Measurements from ENCODE around the gene MEIS1. TPM values are rescaled to one million over a fixed set of nuclear protein-coding genes. Genes with fewer than 3 reads are reported as not detected.

The MEIS1 gene
- polyA plus RNA-seq, 1 donor (not counting 4 experiments of a cell fraction or from before 2014, with no cell fraction given): 3.1 TPM

DNA sequence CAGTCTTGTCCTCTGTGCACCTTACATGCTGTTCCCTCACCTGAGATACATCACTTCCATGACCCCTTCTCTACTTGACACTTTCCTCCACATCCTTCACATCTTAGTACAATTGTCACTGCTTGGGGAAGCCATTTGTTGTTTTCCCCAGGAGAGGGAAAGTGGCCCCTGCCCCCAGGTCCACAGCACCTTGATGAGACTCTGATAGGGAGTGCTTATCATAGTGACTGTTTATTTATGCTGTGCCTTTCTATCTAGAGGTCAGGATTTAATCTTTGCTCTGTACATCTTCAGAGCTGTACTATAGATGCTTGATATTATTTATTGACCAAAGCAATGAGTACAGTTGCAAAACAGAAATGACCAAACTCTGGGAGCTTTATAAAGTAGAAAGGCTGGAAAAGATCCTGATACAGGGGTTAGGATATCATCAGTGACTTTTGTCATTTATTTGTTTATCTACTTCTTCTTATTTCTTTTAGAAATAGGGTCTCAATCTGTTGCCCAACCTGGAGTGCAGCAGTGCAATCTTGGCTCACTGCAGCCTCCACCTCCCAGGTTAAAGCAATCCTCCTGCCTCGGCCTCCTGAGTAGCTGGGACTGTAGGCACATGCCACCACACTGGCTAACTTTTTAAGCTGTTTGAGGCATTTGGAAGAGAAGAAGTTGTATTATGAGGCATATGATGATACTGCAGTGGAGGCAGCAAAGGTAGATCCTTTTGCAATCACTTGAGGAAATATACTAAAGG is 94.2 kb downstream of the MEIS1 start:
- dilution Hi-C loops (cut with MboI; ENCODE audit: extremely low pct_ligation_motif_present, low sequenced_read_pairs): no loop called here
- no peak overlapping the region for H2AFZ ChIP-seq (ENCODE audit: control insufficient read depth, low read length)
- no peaks in the 10 kb centered on the region for H3K9me3 ChIP-seq (ENCODE audit: control insufficient read depth, low read depth, low read length)
- FAIRE-seq (no peak), DNase-seq (ENCODE audit: low read depth, low spot score) (no peak)
- no peaks in the 10 kb centered on the region for H4K20me1 ChIP-seq (ENCODE audit: control insufficient read depth, extremely low read depth, insufficient read depth, low read length)
- no peak overlapping the region for H3K27ac ChIP-seq (ENCODE audit: control insufficient read depth, insufficient read depth, low read length)
- no peak overlapping the region for H3K4me2 ChIP-seq (ENCODE audit: control insufficient read depth, extremely low read depth, insufficient read depth, low read depth, low read length)
- no peak overlapping the region for H3K9ac ChIP-seq (ENCODE audit: control insufficient read depth, extremely low read depth, insufficient read depth, low read length)
- H3K4me1 ChIP-seq (ENCODE audit: control insufficient read depth, extremely low read depth, insufficient read depth, low read length): no peaks in the 10 kb centered on the region
- TF ChIP-seq, protein P1, sequence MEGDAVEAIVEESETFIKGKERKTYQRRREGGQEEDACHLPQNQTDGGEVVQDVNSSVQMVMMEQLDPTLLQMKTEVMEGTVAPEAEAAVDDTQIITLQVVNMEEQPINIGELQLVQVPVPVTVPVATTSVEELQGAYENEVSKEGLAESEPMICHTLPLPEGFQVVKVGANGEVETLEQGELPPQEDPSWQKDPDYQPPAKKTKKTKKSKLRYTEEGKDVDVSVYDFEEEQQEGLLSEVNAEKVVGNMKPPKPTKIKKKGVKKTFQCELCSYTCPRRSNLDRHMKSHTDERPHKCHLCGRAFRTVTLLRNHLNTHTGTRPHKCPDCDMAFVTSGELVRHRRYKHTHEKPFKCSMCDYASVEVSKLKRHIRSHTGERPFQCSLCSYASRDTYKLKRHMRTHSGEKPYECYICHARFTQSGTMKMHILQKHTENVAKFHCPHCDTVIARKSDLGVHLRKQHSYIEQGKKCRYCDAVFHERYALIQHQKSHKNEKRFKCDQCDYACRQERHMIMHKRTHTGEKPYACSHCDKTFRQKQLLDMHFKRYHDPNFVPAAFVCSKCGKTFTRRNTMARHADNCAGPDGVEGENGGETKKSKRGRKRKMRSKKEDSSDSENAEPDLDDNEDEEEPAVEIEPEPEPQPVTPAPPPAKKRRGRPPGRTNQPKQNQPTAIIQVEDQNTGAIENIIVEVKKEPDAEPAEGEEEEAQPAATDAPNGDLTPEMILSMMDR (optimal IDR thresholded peaks at IDR 0.05 in 1 of 3, IDR thresholded peaks at IDR 0.05 in 1 of 3, conservative IDR thresholded peaks at IDR 0.05 in 1 of 3; ENCODE audit: extremely low read depth in 1 of 3, insufficient read depth in 2 of 3, low read length in 3 of 3): no peak
- no peak for TF ChIP-seq EZH2 (IDR thresholded peaks at IDR 0.05; ENCODE audit: low read length)
- no peaks in the 10 kb centered on the region for H3K36me3 ChIP-seq (ENCODE audit: control insufficient read depth in 2 of 2, extremely low read depth in 1 of 2, insufficient read depth in 2 of 2, low read length in 2 of 2)
- H3K79me2 ChIP-seq (ENCODE audit: control insufficient read depth, insufficient read depth, low read length): no peaks in the 10 kb centered on the region
- no peak overlapping the region for H3K4me3 ChIP-seq (ENCODE audit: control insufficient read depth in 2 of 3, extremely low read depth in 1 of 3, insufficient read depth in 2 of 3, low read depth in 1 of 3, low read length in 3 of 3)
- H3K27me3 ChIP-seq (ENCODE audit: control insufficient read depth, extremely low read depth, insufficient read depth, low read length): no peaks in the 10 kb centered on the region
- no peaks in the 10 kb centered on the region for H3K9me1 ChIP-seq (ENCODE audit: control insufficient read depth, extremely low read depth, insufficient read depth, low read length)

DNA sequence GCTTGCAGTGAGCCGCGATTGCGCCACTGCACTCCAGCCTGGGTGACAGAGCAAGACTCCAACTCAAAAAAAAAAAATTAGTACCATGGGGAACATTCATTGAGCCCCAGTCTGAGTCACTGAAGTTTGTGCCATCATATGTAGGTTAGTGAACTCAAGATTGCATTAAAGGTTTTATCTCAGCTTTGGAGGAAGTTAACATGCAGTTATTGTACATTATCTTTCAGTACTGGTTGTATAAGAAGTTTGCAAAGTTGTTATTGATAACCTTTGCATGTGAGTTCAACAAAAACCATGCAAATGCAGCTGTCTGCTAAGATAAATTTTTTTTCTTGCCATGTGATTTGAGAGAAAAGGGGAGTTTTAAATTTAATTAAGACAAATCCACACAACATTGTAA is 95.7 kb downstream of the MEIS1 start:
- DNase-seq (ENCODE audit: low read depth, low spot score) (no peak), FAIRE-seq (no peak)
- Histone ChIP-seq H3K9me3 (ENCODE audit: control insufficient read depth, low read depth, low read length) (no peaks in the 10 kb centered on the region), H3K4me2 (ENCODE audit: control insufficient read depth, extremely low read depth, insufficient read depth, low read depth, low read length) (no peak overlapping the region), H3K4me1 (ENCODE audit: control insufficient read depth, extremely low read depth, insufficient read depth, low read length) (no peaks in the 10 kb centered on the region), H3K79me2 (ENCODE audit: control insufficient read depth, insufficient read depth, low read length) (no peaks in the 10 kb centered on the region), H3K27me3 (ENCODE audit: control insufficient read depth, extremely low read depth, insufficient read depth, low read length) (no peaks in the 10 kb centered on the region), H4K20me1 (ENCODE audit: control insufficient read depth, extremely low read depth, insufficient read depth, low read length) (no peaks in the 10 kb centered on the region), H3K9ac (ENCODE audit: control insufficient read depth, extremely low read depth, insufficient read depth, low read length) (no peak overlapping the region), H3K27ac (ENCODE audit: control insufficient read depth, insufficient read depth, low read length) (no peak overlapping the region), H3K36me3 (ENCODE audit: control insufficient read depth in 2 of 2, extremely low read depth in 1 of 2, insufficient read depth in 2 of 2, low read length in 2 of 2) (no peaks in the 10 kb centered on the region), H3K4me3 (ENCODE audit: control insufficient read depth in 2 of 3, extremely low read depth in 1 of 3, insufficient read depth in 2 of 3, low read depth in 1 of 3, low read length in 3 of 3) (no peak overlapping the region), H3K9me1 (ENCODE audit: control insufficient read depth, extremely low read depth, insufficient read depth, low read length) (no peaks in the 10 kb centered on the region), H2AFZ (ENCODE audit: control insufficient read depth, low read length) (no peak overlapping the region)
- dilution Hi-C loops (cut with MboI; ENCODE audit: extremely low pct_ligation_motif_present, low sequenced_read_pairs): no loop called here
- TF ChIP-seq, protein P1 (optimal IDR thresholded peaks at IDR 0.05 in 1 of 3, IDR thresholded peaks at IDR 0.05 in 1 of 3, conservative IDR thresholded peaks at IDR 0.05 in 1 of 3; ENCODE audit: extremely low read depth in 1 of 3, insufficient read depth in 2 of 3, low read length in 3 of 3): no peak
- no peak for TF ChIP-seq EZH2 (IDR thresholded peaks at IDR 0.05; ENCODE audit: low read length)

Data from keratinocyte (primary cell).